ENCODE results near the gene PHC2. TPM values are rescaled to one million over a fixed set of nuclear protein-coding genes. Genes with fewer than 3 reads are reported as not detected.

The PHC2 gene
- total RNA-seq, 2 donors from 2014 or later = 60.6 to 74.8 TPM

DNA sequence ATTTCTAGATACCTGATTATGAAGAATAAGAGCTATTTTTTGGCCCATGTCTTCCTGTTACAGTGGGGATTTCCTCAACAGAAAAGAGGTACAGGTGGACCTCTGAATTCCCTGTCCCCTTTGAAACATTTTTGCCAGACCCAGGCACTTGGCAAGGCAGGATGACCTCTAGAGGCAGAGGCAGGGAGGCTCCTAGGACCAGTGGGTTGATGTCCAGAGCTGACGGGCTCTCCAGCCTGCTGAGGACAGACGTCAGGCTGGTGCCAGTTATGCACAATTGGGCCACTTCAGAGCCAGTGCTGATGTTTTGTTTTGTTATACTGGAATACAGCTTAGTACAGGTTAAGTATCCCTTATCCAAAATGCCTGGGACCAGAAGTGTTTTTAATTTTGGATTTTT, 91.5 kb downstream of the PHC2 start:
- peak overlapping the region; percentile 60 for H3K27ac ChIP-seq
- intact Hi-C loops (cut with DNase I) = no loop called here
- H3K4me3 ChIP-seq = no peak overlapping the region
- H3K27me3 ChIP-seq = no peaks in the 10 kb centered on the region
- TF ChIP-seq, protein P1, sequence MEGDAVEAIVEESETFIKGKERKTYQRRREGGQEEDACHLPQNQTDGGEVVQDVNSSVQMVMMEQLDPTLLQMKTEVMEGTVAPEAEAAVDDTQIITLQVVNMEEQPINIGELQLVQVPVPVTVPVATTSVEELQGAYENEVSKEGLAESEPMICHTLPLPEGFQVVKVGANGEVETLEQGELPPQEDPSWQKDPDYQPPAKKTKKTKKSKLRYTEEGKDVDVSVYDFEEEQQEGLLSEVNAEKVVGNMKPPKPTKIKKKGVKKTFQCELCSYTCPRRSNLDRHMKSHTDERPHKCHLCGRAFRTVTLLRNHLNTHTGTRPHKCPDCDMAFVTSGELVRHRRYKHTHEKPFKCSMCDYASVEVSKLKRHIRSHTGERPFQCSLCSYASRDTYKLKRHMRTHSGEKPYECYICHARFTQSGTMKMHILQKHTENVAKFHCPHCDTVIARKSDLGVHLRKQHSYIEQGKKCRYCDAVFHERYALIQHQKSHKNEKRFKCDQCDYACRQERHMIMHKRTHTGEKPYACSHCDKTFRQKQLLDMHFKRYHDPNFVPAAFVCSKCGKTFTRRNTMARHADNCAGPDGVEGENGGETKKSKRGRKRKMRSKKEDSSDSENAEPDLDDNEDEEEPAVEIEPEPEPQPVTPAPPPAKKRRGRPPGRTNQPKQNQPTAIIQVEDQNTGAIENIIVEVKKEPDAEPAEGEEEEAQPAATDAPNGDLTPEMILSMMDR (IDR thresholded peaks at IDR 0.05) = no peak
- H3K36me3 ChIP-seq = no peaks in the 10 kb centered on the region
- peak overlapping the region in 1 of 2 donors; percentile 43 for H3K9ac ChIP-seq (ENCODE audit: low read depth in 2 of 2, low read length in 2 of 2)
- no peaks in the 10 kb centered on the region for H3K9me3 ChIP-seq
- no peak for DNase-seq
- H3K4me1 ChIP-seq = peaks cover 28% of the 10 kb centered on the region

DNA sequence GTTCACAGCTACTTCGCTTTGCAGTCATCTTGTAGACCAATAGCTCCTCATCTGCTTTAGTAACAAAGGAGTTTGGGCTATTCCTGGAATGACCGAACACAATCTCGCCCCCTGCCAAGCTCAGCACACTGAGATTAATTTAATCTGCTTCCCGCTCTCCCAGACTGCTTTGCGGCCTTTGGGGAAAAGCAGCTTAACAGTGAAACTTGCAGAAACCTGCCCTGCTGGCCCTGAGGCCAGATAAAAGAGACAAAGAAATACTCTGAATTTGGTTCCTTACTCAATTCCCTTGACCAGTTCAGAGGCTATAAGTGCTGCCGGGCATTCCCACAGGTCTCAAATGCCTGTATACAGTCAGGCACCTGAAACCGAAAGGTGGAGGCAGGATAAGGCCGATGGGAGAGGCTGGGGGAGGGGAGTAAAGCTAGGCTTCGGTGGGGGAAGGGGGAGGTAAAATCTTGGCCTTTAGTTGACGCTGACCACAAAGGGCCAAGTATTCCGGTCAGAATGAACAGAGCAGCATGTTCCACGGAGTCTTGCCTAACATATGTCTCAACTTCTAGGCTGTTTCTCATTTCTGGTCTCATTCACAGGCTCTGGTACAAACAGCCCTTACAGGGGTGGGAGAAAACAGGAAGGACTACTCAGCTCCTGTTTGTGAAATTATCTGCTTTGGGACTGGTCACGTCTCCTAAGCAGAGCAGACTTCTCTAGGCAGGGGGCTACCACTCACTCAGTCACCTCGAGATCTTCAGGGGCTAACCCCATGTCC, 92.3 kb downstream of the PHC2 start:
- intact Hi-C loops (cut with DNase I) = no loop called here
- H3K4me1 ChIP-seq = peaks cover 28% of the 10 kb centered on the region
- H3K27me3 ChIP-seq = no peaks in the 10 kb centered on the region
- no peak for DNase-seq
- H3K4me3 ChIP-seq = no peak overlapping the region
- no peaks in the 10 kb centered on the region for H3K9me3 ChIP-seq
- peak overlapping the region; percentile 60 for H3K27ac ChIP-seq
- no peaks in the 10 kb centered on the region for H3K36me3 ChIP-seq
- H3K9ac ChIP-seq (ENCODE audit: low read depth in 2 of 2, low read length in 2 of 2) = peak overlapping the region in 1 of 2 donors; percentile 57
- TF ChIP-seq, protein P1 (IDR thresholded peaks at IDR 0.05) = no peak

DNA sequence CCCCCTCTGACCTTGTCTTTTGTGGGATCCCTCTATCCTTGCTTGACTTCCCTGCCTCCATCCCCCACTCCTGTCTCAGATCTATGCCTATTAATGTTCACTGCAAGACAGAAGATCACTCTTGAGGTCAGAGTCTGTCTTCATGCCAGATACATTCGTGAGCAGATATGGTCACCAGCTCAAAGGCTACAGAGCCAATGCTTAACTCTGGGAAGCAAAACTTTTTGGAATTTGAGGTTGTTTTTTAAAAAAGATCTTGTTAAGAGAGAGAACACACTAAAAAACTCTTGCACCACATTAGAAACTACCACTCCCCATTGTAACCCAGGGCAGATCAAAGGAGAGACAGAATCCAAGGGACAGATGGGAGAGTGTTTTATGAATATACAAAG, 92.9 kb downstream of the PHC2 start:
- H3K4me1 ChIP-seq = peaks cover 26% of the 10 kb centered on the region
- H3K36me3 ChIP-seq = no peaks in the 10 kb centered on the region
- intact Hi-C loops (cut with DNase I) = no loop called here
- H3K9me3 ChIP-seq = no peaks in the 10 kb centered on the region
- no peak overlapping the region for H3K4me3 ChIP-seq
- H3K9ac ChIP-seq (ENCODE audit: low read depth in 2 of 2, low read length in 2 of 2) = peak overlapping the region in 1 of 2 donors; percentile 57
- TF ChIP-seq, protein P1 (IDR thresholded peaks at IDR 0.05) = no peak
- no peaks in the 10 kb centered on the region for H3K27me3 ChIP-seq
- H3K27ac ChIP-seq = peak overlapping the region; percentile 60
- no peak for DNase-seq

DNA sequence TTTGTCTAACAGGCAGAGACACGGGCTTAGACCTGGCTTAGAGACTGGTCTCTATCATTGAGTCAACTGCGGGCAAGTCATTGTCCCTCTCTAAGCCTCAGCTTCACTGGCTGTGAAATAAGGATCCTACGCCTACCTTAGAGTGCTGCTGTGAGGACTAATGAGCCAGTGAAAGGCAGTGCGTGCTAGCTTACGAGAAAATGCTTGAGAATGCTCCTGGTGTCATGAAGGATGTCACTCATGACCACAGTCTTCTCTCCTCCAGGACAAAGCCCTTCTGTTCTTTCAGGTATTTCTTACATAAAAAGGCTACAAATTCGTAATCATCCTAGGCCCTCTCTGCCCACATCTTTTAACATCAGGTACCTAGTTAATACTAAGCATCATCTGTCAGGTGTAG, 93.5 kb downstream of the PHC2 start:
- Histone ChIP-seq H3K27ac (no peak overlapping the region), H3K9me3 (no peaks in the 10 kb centered on the region), H3K36me3 (no peaks in the 10 kb centered on the region), H3K27me3 (no peaks in the 10 kb centered on the region), H3K4me3 (no peak overlapping the region), H3K4me1 (peaks cover 20% of the 10 kb centered on the region), H3K9ac (ENCODE audit: low read depth in 2 of 2, low read length in 2 of 2) (no peak overlapping the region)
- intact Hi-C loops (cut with DNase I) = no loop called here
- DNase-seq = no peak
- TF ChIP-seq, protein P1 (IDR thresholded peaks at IDR 0.05) = no peak

DNA sequence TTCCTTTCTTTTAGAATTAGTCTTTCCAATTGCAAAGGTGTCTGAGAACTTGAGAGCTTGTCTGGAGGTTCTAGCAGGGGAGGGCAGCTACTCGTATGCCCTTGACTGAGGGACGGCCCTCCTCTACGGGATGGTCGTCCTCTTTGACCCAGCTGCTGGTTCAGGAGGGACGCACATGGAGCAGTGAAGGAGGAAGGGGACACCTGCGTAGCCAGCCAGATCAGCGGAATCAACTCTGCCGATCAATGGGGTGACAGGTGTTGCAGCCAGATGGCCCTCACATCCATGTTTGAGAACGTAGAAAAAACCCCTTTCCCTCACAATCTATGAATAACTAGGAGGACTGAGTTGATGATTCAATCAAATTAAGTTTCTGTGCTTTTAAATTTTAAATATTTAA, 94.3 kb downstream of the PHC2 start:
- H3K27me3 ChIP-seq = no peaks in the 10 kb centered on the region
- TF ChIP-seq, protein P1 (IDR thresholded peaks at IDR 0.05) = no peak
- no peak overlapping the region for H3K4me3 ChIP-seq
- intact Hi-C loops (cut with DNase I) = no loop called here
- H3K36me3 ChIP-seq = no peaks in the 10 kb centered on the region
- H3K9me3 ChIP-seq = no peaks in the 10 kb centered on the region
- no peak for DNase-seq
- H3K9ac ChIP-seq (ENCODE audit: low read depth in 2 of 2, low read length in 2 of 2) = no peak overlapping the region
- peaks cover 12% of the 10 kb centered on the region for H3K4me1 ChIP-seq
- H3K27ac ChIP-seq = no peak overlapping the region

Measured in colonic mucosa (tissue), 4 donors.